ENCODE measurements around the gene SLAMF7.

GRCh38 chr1:160755911-160756848, 17.1 kb downstream of the SLAMF7 start:
- TF ChIP-seq MYC (IDR thresholded peaks at IDR 0.05; ENCODE audit: insufficient read depth, insufficient read length, insufficient replicate concordance, low read length, severe bottlenecking) (no peak), SIN3A (IDR thresholded peaks at IDR 0.05; ENCODE audit: low read depth, low read length) (no peak), HDGF (IDR thresholded peaks at IDR 0.05) (no peak), TARDBP (IDR thresholded peaks at IDR 0.05; ENCODE audit: borderline replicate concordance) (no peak), CTCF (IDR thresholded peaks at IDR 0.05 in 2 of 3, conservative IDR thresholded peaks at IDR 0.05 in 1 of 3; ENCODE audit: control insufficient read depth in 2 of 3, extremely low read depth in 1 of 3, insufficient read depth in 1 of 3, low read depth in 3 of 3, low read length in 3 of 3) (no peak), EGR1 (IDR thresholded peaks at IDR 0.05; ENCODE audit: borderline replicate concordance in 1 of 2, low read depth in 2 of 2, low read length in 2 of 2) (no peak), REST (IDR thresholded peaks at IDR 0.05; ENCODE audit: low read depth, low read length) (no peak), ZNF592 (IDR thresholded peaks at IDR 0.05) (no peak), SMC3 (IDR thresholded peaks at IDR 0.05; ENCODE audit: borderline replicate concordance, low read length) (no peak), DPF2 (IDR thresholded peaks at IDR 0.05) (peak; percentile 76), JUND (IDR thresholded peaks at IDR 0.05; ENCODE audit: low read depth, low read length) (no peak), RAD21 (IDR thresholded peaks at IDR 0.05; ENCODE audit: insufficient read depth, low read depth, low read length) (no peak)

Measured in GM12878 (cell line).